ENCODE results near the gene ATP8B1. TPM values are rescaled to one million over a fixed set of nuclear protein-coding genes. Genes with fewer than 3 reads are reported as not detected.

Gene ATP8B1
- total RNA-seq, 1 experiment from 2014 or later = 1.1 TPM

DNA sequence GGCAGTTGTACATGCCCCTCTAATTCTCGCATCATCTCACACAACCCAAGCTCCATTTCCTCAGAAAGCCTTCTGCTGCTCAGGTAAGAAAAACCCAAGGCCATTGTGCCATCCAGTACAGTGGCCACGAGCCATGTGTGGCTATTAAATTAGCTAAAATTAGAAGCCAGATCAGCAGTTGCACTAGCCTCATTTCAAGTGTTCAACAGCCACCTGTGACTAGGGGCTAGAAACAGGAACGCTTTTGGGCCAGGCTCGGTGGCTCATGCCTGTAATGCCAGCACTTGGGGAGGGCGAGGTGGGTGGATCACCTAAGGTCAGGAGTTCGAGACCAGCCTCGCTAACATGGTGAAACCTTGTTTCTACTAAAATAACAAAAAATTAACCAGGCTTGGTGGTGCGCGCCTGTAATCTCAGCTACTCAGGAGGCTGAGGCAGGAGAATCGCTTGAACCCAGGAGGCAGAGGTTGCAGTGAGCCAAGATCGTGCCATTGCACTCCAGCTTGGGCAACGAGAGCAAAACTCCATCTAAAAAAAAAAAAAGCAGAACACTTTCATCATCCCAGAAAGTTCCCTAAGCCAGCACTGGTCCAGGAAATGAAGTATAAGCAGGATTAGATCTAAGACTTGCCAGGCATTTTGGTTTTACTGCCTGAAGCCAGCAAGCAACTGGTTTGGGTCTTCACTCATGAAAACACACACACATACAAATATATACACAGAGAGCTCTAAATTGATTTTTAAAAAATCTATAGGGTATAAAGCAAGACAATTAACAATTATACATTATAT is 35.7 kb downstream of the ATP8B1 start:
- no peaks in the 10 kb centered on the region for H3K9me3 ChIP-seq (ENCODE audit: control insufficient read depth, low read depth, low read length)
- H3K4ac ChIP-seq (ENCODE audit: low read depth, low read length) = no peak overlapping the region
- Mint-ChIP-seq H3K36me3 (ENCODE audit: insufficient read depth in 1 of 3, low read depth in 3 of 3) (no peaks in the 10 kb centered on the region), H3K27ac (no peak overlapping the region), H3K9me3 (no peaks in the 10 kb centered on the region), H3K4me1 (peaks cover 13 to 18% of the 10 kb centered on the region in 2 experiments), H3K4me3 (no peak overlapping the region), H3K27me3 (ENCODE audit: low read depth) (no peaks in the 10 kb centered on the region; the same call in 1 of the 2 replicates)
- H3K4me2 ChIP-seq (ENCODE audit: insufficient read depth, insufficient read length, low read length) = no peak overlapping the region
- no peak overlapping the region for H2AK5ac ChIP-seq (ENCODE audit: insufficient read length, low read length)
- H3K27me3 ChIP-seq (ENCODE audit: insufficient read depth, low read length) = no peaks in the 10 kb centered on the region
- H4K5ac ChIP-seq (ENCODE audit: insufficient read length, low read depth, low read length) = no peak overlapping the region
- WGBS (ENCODE audit: extremely low coverage, insufficient read length, low lambda C conversion rate) = no CpG with 5 or more reads among the region's 12 CpGs
- no peak overlapping the region for H3K18ac ChIP-seq (ENCODE audit: insufficient read length, low read depth, low read length)
- no peak overlapping the region for H2BK20ac ChIP-seq (ENCODE audit: low read depth, low read length, poor library complexity, severe bottlenecking)
- no peaks in the 10 kb centered on the region for H3K79me2 ChIP-seq (ENCODE audit: insufficient read depth, low read length)
- H4K8ac ChIP-seq (replicated peaks; ENCODE audit: insufficient read length, low read depth, low read length) = no peak overlapping the region
- H3K9ac ChIP-seq (ENCODE audit: extremely low read depth, insufficient read length, low read length) = no peak overlapping the region
- H3T11ph ChIP-seq (ENCODE audit: low read length) = no peak overlapping the region
- H2BK15ac ChIP-seq (ENCODE audit: low read depth, low read length) = no peak overlapping the region
- TF ChIP-seq, protein P1, sequence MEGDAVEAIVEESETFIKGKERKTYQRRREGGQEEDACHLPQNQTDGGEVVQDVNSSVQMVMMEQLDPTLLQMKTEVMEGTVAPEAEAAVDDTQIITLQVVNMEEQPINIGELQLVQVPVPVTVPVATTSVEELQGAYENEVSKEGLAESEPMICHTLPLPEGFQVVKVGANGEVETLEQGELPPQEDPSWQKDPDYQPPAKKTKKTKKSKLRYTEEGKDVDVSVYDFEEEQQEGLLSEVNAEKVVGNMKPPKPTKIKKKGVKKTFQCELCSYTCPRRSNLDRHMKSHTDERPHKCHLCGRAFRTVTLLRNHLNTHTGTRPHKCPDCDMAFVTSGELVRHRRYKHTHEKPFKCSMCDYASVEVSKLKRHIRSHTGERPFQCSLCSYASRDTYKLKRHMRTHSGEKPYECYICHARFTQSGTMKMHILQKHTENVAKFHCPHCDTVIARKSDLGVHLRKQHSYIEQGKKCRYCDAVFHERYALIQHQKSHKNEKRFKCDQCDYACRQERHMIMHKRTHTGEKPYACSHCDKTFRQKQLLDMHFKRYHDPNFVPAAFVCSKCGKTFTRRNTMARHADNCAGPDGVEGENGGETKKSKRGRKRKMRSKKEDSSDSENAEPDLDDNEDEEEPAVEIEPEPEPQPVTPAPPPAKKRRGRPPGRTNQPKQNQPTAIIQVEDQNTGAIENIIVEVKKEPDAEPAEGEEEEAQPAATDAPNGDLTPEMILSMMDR (conservative IDR thresholded peaks at IDR 0.05) = no peak
- no peak overlapping the region for H2BK5ac ChIP-seq (ENCODE audit: insufficient read length, low read length)
- no peak overlapping the region for H3K14ac ChIP-seq (ENCODE audit: insufficient read depth, low read length)
- H3K79me1 ChIP-seq (ENCODE audit: insufficient read depth, low read depth, low read length, poor library complexity, severe bottlenecking) = no peaks in the 10 kb centered on the region
- no peaks in the 10 kb centered on the region for H3K23me2 ChIP-seq (ENCODE audit: insufficient read length, low read depth, low read length, poor library complexity, severe bottlenecking)
- H4K91ac ChIP-seq (ENCODE audit: insufficient read length, low read depth, low read length) = no peak overlapping the region
- no peak overlapping the region for H2AFZ ChIP-seq (ENCODE audit: low read length)
- DNase-seq = no peak
- H3K23ac ChIP-seq (ENCODE audit: insufficient read length, low read depth, low read length) = no peak overlapping the region
- no peak overlapping the region for H2BK120ac ChIP-seq (ENCODE audit: low read depth, low read length, poor library complexity, severe bottlenecking)
- H4K20me1 ChIP-seq (ENCODE audit: control insufficient read depth, insufficient read depth, insufficient read length) = no peaks in the 10 kb centered on the region
- no peak overlapping the region for H3K27ac ChIP-seq (ENCODE audit: insufficient read length, low read depth, low read length)
- H3K56ac ChIP-seq (ENCODE audit: insufficient read length, low read depth, low read length) = no peak overlapping the region
- no peak overlapping the region for H2BK12ac ChIP-seq (ENCODE audit: insufficient read length, low read depth, low read length)
- H3K4me1 ChIP-seq (ENCODE audit: insufficient read depth, low read length) = peaks cover 6% of the 10 kb centered on the region; the same call in 1 of the 2 replicates

All from H9 (cell line).